K562 (cell line): ENCODE results near the gene SERF2. TPM values are rescaled to one million over a fixed set of nuclear protein-coding genes. Genes with fewer than 3 reads are reported as not detected.
A peak's percentile ranks its signal among the peaks of the same experiment; 100 is the strongest.

Source experiments
- BRD4 ChIP-seq: fragments of 200-600 bp; sonication (generic); IDR thresholded peaks from 2 replicates; pipeline ENCODE4 v1.6.1; 2017; ENCODE audit warnings: inconsistent platforms
- CEBPG ChIP-seq, 3 experiments: fragments of 200-800 bp in 1 of 3; sonication (Bioruptor generic) in 1 of 3; sonication (generic) in 1 of 3; formaldehyde crosslinking in 1 of 3; IDR thresholded peaks in 2 of 3; conservative IDR thresholded peaks in 1 of 3; 2 replicates each; pipeline versions ENCODE4 v1.6.1 to v1.8.0; 2016 to 2022; ENCODE audit warnings: missing compliant biosample characterization in 2 of 3, missing genetic modification characterization in 2 of 3, mild to moderate bottlenecking in 1 of 3, missing genetic modification reagents in 1 of 3
- CLOCK ChIP-seq: fragments of 250-450 bp; sonication (Bioruptor Pico); IDR thresholded peaks from 2 replicates; pipeline ENCODE4 v1.4.0; 2020; ENCODE audit warnings: mild to moderate bottlenecking, moderate library complexity, borderline replicate concordance
- CTCF ChIP-seq, 3 experiments: IDR thresholded peaks in 2 of 3; conservative IDR thresholded peaks in 1 of 3; 2 replicates each; pipeline ENCODE4 v1.5.1; 2011 to 2012; ENCODE audit warnings: low read length in 3 of 3, mild to moderate bottlenecking in 3 of 3, control low read depth in 2 of 3, improper control_type of control experiment in 1 of 3, inconsistent platforms in 1 of 3, low read depth in 1 of 3, mixed read lengths in 1 of 3, moderate library complexity in 1 of 3; ENCODE audit not compliant: insufficient read depth in 2 of 3
- DLX4 ChIP-seq: fragments of 250-450 bp; sonication (Bioruptor Pico); IDR thresholded peaks from 2 replicates; pipeline ENCODE4 v1.6.1; 2021; ENCODE audit warnings: mild to moderate bottlenecking
- GATAD2B ChIP-seq: fragments of 450-650 bp; IDR thresholded peaks from 2 replicates; pipeline ENCODE4 v1.6.1; 2017; ENCODE audit warnings: mild to moderate bottlenecking, borderline replicate concordance
- MITF ChIP-seq: IDR thresholded peaks from 2 replicates; pipeline ENCODE4 v1.6.1; 2014; ENCODE audit warnings: antibody characterized with exemption
- RBM14 ChIP-seq: fragments of 200-400 bp; formaldehyde crosslinking; IDR thresholded peaks from 2 replicates; pipeline ENCODE4 v1.6.1; 2018; ENCODE audit warnings: low read depth, mild to moderate bottlenecking, low read length, moderate library complexity, borderline replicate concordance; ENCODE audit not compliant: insufficient read depth
- RBM25 ChIP-seq: fragments of 200-400 bp; formaldehyde crosslinking; IDR thresholded peaks from 2 replicates; pipeline ENCODE4 v1.6.1; 2018; ENCODE audit warnings: low read length, low read depth, moderate library complexity; ENCODE audit not compliant: severe bottlenecking
- RBM34 ChIP-seq: fragments of 200-400 bp; formaldehyde crosslinking; IDR thresholded peaks from 2 replicates; pipeline ENCODE4 v1.6.1; 2018; ENCODE audit warnings: low read length, borderline replicate concordance; ENCODE audit not compliant: insufficient read depth
- SMAD3 ChIP-seq: fragments of 450-650 bp; formaldehyde crosslinking; conservative IDR thresholded peaks from 2 replicates; pipeline ENCODE4 v1.4.0; 2020; ENCODE audit warnings: mild to moderate bottlenecking
- ZBTB7A ChIP-seq: IDR thresholded peaks from 2 replicates; pipeline ENCODE4 v1.6.1; 2011; ENCODE audit warnings: low read depth, mild to moderate bottlenecking, low read length, moderate library complexity, borderline replicate concordance; ENCODE audit not compliant: control insufficient read depth
- ZNF143 ChIP-seq: sonication (generic); formaldehyde crosslinking; IDR thresholded peaks from 2 replicates; pipeline ENCODE4 v1.9.0; 2022; ENCODE audit warnings: mild to moderate bottlenecking, missing genetic modification reagents
- ZNF24 ChIP-seq: fragments of 450-650 bp; IDR thresholded peaks from 2 replicates; pipeline ENCODE4 v1.6.1; 2016
- polyA plus RNA-seq, 8 experiments: library from polyadenylated mRNA; depleted of rRNA in 4 of 8; stranded (reverse) in 5 of 8; unstranded in 3 of 8; fragments of >200 nt; fragmentation: Nextera tagmentation in 2 of 8; fragmentation: Illumina TruSeq in 1 of 8; extraction: Ambion mirVana in 2 of 8; extraction: Trizol in 1 of 8; gene quantifications; 2 replicates each; pipeline versions ENCODE4 v1.2.1 to v1.2.3, GENCODE V29; 2011 to 2014; ENCODE audit warnings: inconsistent platforms in 1 of 8, missing spikeins in 1 of 8
- total RNA-seq, 7 experiments: library from RNA; depleted of rRNA in 6 of 7; stranded (reverse); fragments of >200 nt in 6 of 7; fragmentation: Illumina TruSeq in 2 of 7; extraction: Trizol in 2 of 7; gene quantifications; 2 replicates each; pipeline versions ENCODE4 v1.2.1 to v1.2.3, GENCODE V29; 2011 to 2021; ENCODE audit warnings: low replicate concordance in 1 of 7

The SERF2 gene
- total and polyA plus RNA-seq, 9 of the 15 experiments (the other 6 are each of a cell fraction or from before 2014, with no cell fraction given) = 497 to 3,360 (median 867) TPM

DNA sequence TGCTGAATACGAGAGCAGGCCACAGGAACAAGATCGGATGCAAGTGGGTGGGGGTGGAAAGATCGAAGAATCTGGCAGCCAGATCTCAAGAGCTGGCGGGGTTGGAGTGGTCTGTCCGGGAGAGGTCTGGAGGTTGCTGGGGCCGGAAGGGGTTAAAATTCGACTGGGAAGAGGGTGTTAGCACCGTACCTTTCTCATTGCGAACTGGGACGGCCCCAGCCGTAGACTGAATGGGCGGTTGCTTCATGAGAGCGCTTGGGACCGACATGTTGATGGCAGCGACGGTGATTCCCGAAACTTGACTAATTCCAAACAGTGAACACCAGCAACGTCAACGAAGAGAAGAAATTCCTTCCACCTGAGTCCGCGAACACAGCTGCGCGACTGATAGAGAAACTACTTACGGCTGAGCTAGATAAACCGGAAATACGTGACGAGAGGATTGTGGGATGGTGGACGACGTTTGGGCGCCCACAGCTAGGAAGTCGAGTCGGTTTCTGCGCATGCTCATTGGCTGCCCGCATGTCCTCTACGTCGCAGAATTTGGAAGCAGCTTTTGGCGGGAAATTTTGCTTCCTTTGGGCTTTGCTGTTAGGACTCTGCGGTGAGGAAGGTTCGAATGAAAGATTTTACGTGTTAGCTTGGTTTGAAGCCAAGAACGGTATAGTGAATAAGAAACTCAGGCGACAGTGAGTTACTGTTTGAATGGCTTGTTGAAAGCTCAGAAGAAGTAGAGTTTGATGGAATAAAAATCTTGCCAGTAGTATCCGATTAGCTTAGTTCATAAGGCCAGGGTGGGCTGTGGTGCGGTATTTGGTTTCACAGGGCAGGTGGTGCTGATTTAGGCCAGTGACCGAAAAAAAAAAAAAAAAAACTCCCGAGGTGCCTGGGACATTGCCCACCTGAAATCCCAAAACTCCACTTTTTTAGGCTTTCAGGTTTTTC lies 32.5 kb downstream of the SERF2 start, which contains the start of gene MFAP1 (continued):
- TF ChIP-seq CTCF (IDR thresholded peaks at IDR 0.05 in 2 of 3, conservative IDR thresholded peaks at IDR 0.05 in 1 of 3; ENCODE audit: insufficient read depth in 2 of 3, low read depth in 1 of 3, low read length in 3 of 3) (no peak), ZBTB7A (peak; percentile 38; the same call in 1 of the 2 replicates), BRD4 (no peak; the same call in 1 of the 2 replicates), RBM34 (no peak), CEBPG (CRISPR knock-in tag; IDR thresholded peaks at IDR 0.05) (no peak), CEBPG (tag; conservative IDR thresholded peaks at IDR 0.05 in 1 of 2, IDR thresholded peaks at IDR 0.05 in 1 of 2) (peak in 1 of 2 experiments; percentile 32; a peak in 2 of 4 replicates), RBM14 (no peak), DLX4 (CRISPR knock-in tag) (no peak), RBM25 (no peak), ZNF24 (no peak; the same call in 1 of the 2 replicates), MITF (no peak), CLOCK (CRISPR knock-in tag) (no peak), SMAD3 (CRISPR knock-in tag) (no peak), ZNF143 (CRISPR knock-in tag) (peak; percentile 71), GATAD2B (peak; percentile 27; the same call in 1 of the 2 replicates)
